Karpas-422 (cell line): Measurements from ENCODE around the gene FAM50A. TPM values are rescaled to one million over a fixed set of nuclear protein-coding genes. Genes with fewer than 3 reads are reported as not detected.
"Not testable (repeated sequence)": the region's sequence is repeated elsewhere in the genome, so short reads cannot be mapped to it uniquely, and the experiment has no call there.

Source experiments
- DNase-seq: peaks from one replicate; pipeline ENCODE4 v3.0.0-alpha.2; 2015
- H2AFZ ChIP-seq: fragments of 200-600 bp; sonication (generic); 2 replicates; pipeline ENCODE4 v1.6.1; 2014; ENCODE audit warnings: antibody characterized with exemption, low read length, mixed read lengths
- H3K27ac ChIP-seq: fragments of 200-600 bp; sonication (generic); 2 replicates; pipeline ENCODE4 v1.5.1; 2014; ENCODE audit warnings: mild to moderate bottlenecking, low read length, moderate library complexity
- H3K27me3 ChIP-seq: fragments of 200-600 bp; sonication (generic); 2 replicates; pipeline ENCODE4 v1.6.1; 2014; ENCODE audit warnings: low read length, mixed read lengths
- H3K36me3 ChIP-seq: fragments of 200-600 bp; sonication (generic); 2 replicates; pipeline ENCODE4 v1.6.1; 2014; ENCODE audit warnings: low read length, mixed read lengths; ENCODE audit not compliant: insufficient read depth
- H3K4me1 ChIP-seq: fragments of 200-600 bp; sonication (generic); 2 replicates; pipeline ENCODE4 v1.6.1; 2014; ENCODE audit warnings: mild to moderate bottlenecking, low read length, mixed read lengths
- H3K4me2 ChIP-seq: fragments of 200-600 bp; sonication (generic); 2 replicates; pipeline ENCODE4 v1.6.1; 2014; ENCODE audit warnings: low read length, low read depth, mild to moderate bottlenecking; ENCODE audit not compliant: poor library complexity, severe bottlenecking
- H3K4me3 ChIP-seq: fragments of 200-600 bp; sonication (generic); 2 replicates; pipeline ENCODE4 v1.5.1; 2014; ENCODE audit warnings: mild to moderate bottlenecking, antibody characterized with exemption, low read length, mixed read lengths
- H3K79me2 ChIP-seq: fragments of 200-600 bp; sonication (generic); 2 replicates; pipeline ENCODE4 v1.6.1; 2014; ENCODE audit warnings: mild to moderate bottlenecking, low read length, mixed read lengths
- H3K9ac ChIP-seq: fragments of 200-600 bp; sonication (generic); 2 replicates; pipeline ENCODE4 v1.6.0; 2014; ENCODE audit warnings: low read length
- H3K9me2 ChIP-seq: fragments of 200-600 bp; sonication (generic), shearing (Covaris generic); replicated peaks from 2 replicates; pipeline ENCODE4 v1.6.0; 2014; ENCODE audit warnings: mild to moderate bottlenecking, low read length, moderate library complexity; ENCODE audit not compliant: insufficient read depth
- H3K9me3 ChIP-seq: fragments of 300-700, 200-600 bp; sonication (generic); 2 replicates; pipeline ENCODE4 v1.6.1; 2014; ENCODE audit warnings: low read length, mixed read lengths
- H4K20me1 ChIP-seq: fragments of 200-600 bp; sonication (generic); 2 replicates; pipeline ENCODE4 v1.6.1; 2014; ENCODE audit warnings: mild to moderate bottlenecking, antibody characterized with exemption, low read length, low read depth; ENCODE audit not compliant: insufficient read depth
- total RNA-seq: library from RNA; depleted of rRNA; stranded (reverse); fragments of >200 nt; shearing (Covaris generic); gene quantifications from 2 replicates; pipeline ENCODE4 v1.2.3, GENCODE V29; 2014; ENCODE audit warnings: low replicate concordance

FAM50A gene
- total RNA-seq, 1 experiment from 2014 or later, result 18.9 TPM

- H3K9me3 ChIP-seq, H3K27me3 ChIP-seq, H2AFZ ChIP-seq, H3K9me2 ChIP-seq, H4K20me1 ChIP-seq, DNase-seq, H3K27ac ChIP-seq, H3K4me3 ChIP-seq, H3K9ac ChIP-seq, H3K4me2 ChIP-seq: not testable (repeated sequence)
- Histone ChIP-seq H3K4me1 (peaks cover 15% of the 10 kb centered on the region), H3K79me2 (peaks cover 14% of the 10 kb centered on the region; the same call in 1 of the 2 replicates), H3K36me3 (peaks cover 15% of the 10 kb centered on the region)
Observed at GRCh38 chrX:154400369-154400817, 43.5 kb upstream of the FAM50A start.

- peaks cover 14% of the 10 kb centered on the region; the same call in 1 of the 2 replicates for H3K79me2 ChIP-seq
- no peaks in the 10 kb centered on the region for H3K27me3 ChIP-seq
- DNase-seq, result peak; percentile 73
- no peak overlapping the region for H2AFZ ChIP-seq
- H3K4me2 ChIP-seq, result no peak overlapping the region
- no peaks in the 10 kb centered on the region for H3K9me2 ChIP-seq
- no peak overlapping the region for H3K27ac ChIP-seq
- no peak overlapping the region for H3K9ac ChIP-seq
- peaks cover 15% of the 10 kb centered on the region for H3K36me3 ChIP-seq
- no peaks in the 10 kb centered on the region for H3K9me3 ChIP-seq
- H3K4me3 ChIP-seq, result no peak overlapping the region
- no peaks in the 10 kb centered on the region for H4K20me1 ChIP-seq
- H3K4me1 ChIP-seq, result peaks cover 15% of the 10 kb centered on the region
Observed at GRCh38 chrX:154401045-154401799, 42.7 kb upstream of the FAM50A start.

- Histone ChIP-seq H3K9ac (no peak overlapping the region), H3K4me1 (peaks cover 13% of the 10 kb centered on the region), H4K20me1 (no peaks in the 10 kb centered on the region), H3K27me3 (no peaks in the 10 kb centered on the region), H3K4me3 (no peak overlapping the region), H2AFZ (no peak overlapping the region), H3K9me3 (no peaks in the 10 kb centered on the region), H3K9me2 (no peaks in the 10 kb centered on the region), H3K79me2 (peaks cover 11% of the 10 kb centered on the region; the same call in 1 of the 2 replicates), H3K36me3 (peaks cover 15% of the 10 kb centered on the region), H3K27ac (no peak overlapping the region), H3K4me2 (no peak overlapping the region)
- peak; percentile 63 for DNase-seq
Observed at GRCh38 chrX:154401918-154402621, 41.9 kb upstream of the FAM50A start.

- H3K79me2 ChIP-seq, result peaks cover 9% of the 10 kb centered on the region; the same call in 1 of the 2 replicates
- no peak overlapping the region for H3K4me3 ChIP-seq
- H2AFZ ChIP-seq, result no peak overlapping the region
- H3K9me2 ChIP-seq, result no peaks in the 10 kb centered on the region
- no peak overlapping the region for H3K9ac ChIP-seq
- H3K27ac ChIP-seq, result no peak overlapping the region
- H3K27me3 ChIP-seq, result no peaks in the 10 kb centered on the region
- no peak overlapping the region for H3K4me2 ChIP-seq
- no peaks in the 10 kb centered on the region for H3K9me3 ChIP-seq
- peaks cover 11% of the 10 kb centered on the region for H3K4me1 ChIP-seq
- DNase-seq, result no peak
- no peaks in the 10 kb centered on the region for H4K20me1 ChIP-seq
- peaks cover 15% of the 10 kb centered on the region for H3K36me3 ChIP-seq
Observed at GRCh38 chrX:154402622-154403127, 41.3 kb upstream of the FAM50A start.

- no peaks in the 10 kb centered on the region for H3K9me3 ChIP-seq
- peaks cover 11% of the 10 kb centered on the region for H3K4me1 ChIP-seq
- H3K9ac ChIP-seq, result no peak overlapping the region
- no peak overlapping the region for H2AFZ ChIP-seq
- no peaks in the 10 kb centered on the region for H4K20me1 ChIP-seq
- H3K79me2 ChIP-seq, result peaks cover 9% of the 10 kb centered on the region; the same call in 1 of the 2 replicates
- H3K27me3 ChIP-seq, result no peaks in the 10 kb centered on the region
- H3K27ac ChIP-seq, result no peak overlapping the region
- H3K36me3 ChIP-seq, result peaks cover 15% of the 10 kb centered on the region
- no peak overlapping the region for H3K4me3 ChIP-seq
- no peak overlapping the region for H3K4me2 ChIP-seq
- DNase-seq, result no peak
- H3K9me2 ChIP-seq, result no peaks in the 10 kb centered on the region
Observed at GRCh38 chrX:154403192-154403591, 40.7 kb upstream of the FAM50A start.

GRCh38 chrX:154403858-154404257 is 40.1 kb upstream of the FAM50A start:
- H3K4me3 ChIP-seq, result no peak overlapping the region
- peaks cover 4% of the 10 kb centered on the region; the same call in 1 of the 2 replicates for H3K79me2 ChIP-seq
- no peak overlapping the region for H2AFZ ChIP-seq
- H3K9ac ChIP-seq, result no peak overlapping the region
- no peaks in the 10 kb centered on the region for H3K27me3 ChIP-seq
- DNase-seq, result no peak
- H3K4me2 ChIP-seq, result no peak overlapping the region
- H3K4me1 ChIP-seq, result peaks cover 11% of the 10 kb centered on the region
- no peaks in the 10 kb centered on the region for H4K20me1 ChIP-seq
- no peaks in the 10 kb centered on the region for H3K9me2 ChIP-seq
- no peaks in the 10 kb centered on the region for H3K9me3 ChIP-seq
- H3K27ac ChIP-seq, result no peak overlapping the region
- H3K36me3 ChIP-seq, result peaks cover 14% of the 10 kb centered on the region

GRCh38 chrX:154404625-154405192 is 39.2 kb upstream of the FAM50A start:
- H3K9me2 ChIP-seq, result no peaks in the 10 kb centered on the region
- H3K9me3 ChIP-seq, result no peaks in the 10 kb centered on the region
- peaks cover 5% of the 10 kb centered on the region for H3K36me3 ChIP-seq
- no peaks in the 10 kb centered on the region for H3K79me2 ChIP-seq
- no peak overlapping the region for H3K27ac ChIP-seq
- H3K4me1 ChIP-seq, result peaks cover 3% of the 10 kb centered on the region
- no peak overlapping the region for H3K9ac ChIP-seq
- H3K4me2 ChIP-seq, result no peak overlapping the region
- no peak overlapping the region for H3K4me3 ChIP-seq
- H4K20me1 ChIP-seq, result no peaks in the 10 kb centered on the region
- no peaks in the 10 kb centered on the region for H3K27me3 ChIP-seq
- DNase-seq, result no peak
- H2AFZ ChIP-seq, result no peak overlapping the region

- no peaks in the 10 kb centered on the region for H4K20me1 ChIP-seq
- H3K4me3 ChIP-seq, result no peak overlapping the region
- H3K9me2 ChIP-seq, result no peaks in the 10 kb centered on the region
- H3K36me3 ChIP-seq, result no peaks in the 10 kb centered on the region
- DNase-seq, result no peak
- H3K4me2 ChIP-seq, result no peak overlapping the region
- H3K9me3 ChIP-seq, result no peaks in the 10 kb centered on the region
- H2AFZ ChIP-seq, result no peak overlapping the region
- H3K9ac ChIP-seq, result no peak overlapping the region
- peaks cover 11% of the 10 kb centered on the region for H3K4me1 ChIP-seq
- H3K27ac ChIP-seq, result no peak overlapping the region
- peaks cover 4% of the 10 kb centered on the region for H3K79me2 ChIP-seq
- no peaks in the 10 kb centered on the region for H3K27me3 ChIP-seq
Observed at GRCh38 chrX:154408659-154409221, 35.2 kb upstream of the FAM50A start.
